NT2/D1 (cell line): ENCODE data around the gene ATG9A.

ENCODE experiments used
- YY1 ChIP-seq: IDR thresholded peaks from 2 replicates; pipeline ENCODE4 v1.6.1; 2011; ENCODE audit not compliant: insufficient read length, insufficient read depth
- ZNF274 ChIP-seq: IDR thresholded peaks from 2 replicates; pipeline ENCODE4 v1.6.1; 2011; ENCODE audit warnings: mild to moderate bottlenecking, low read depth, low read length

DNA sequence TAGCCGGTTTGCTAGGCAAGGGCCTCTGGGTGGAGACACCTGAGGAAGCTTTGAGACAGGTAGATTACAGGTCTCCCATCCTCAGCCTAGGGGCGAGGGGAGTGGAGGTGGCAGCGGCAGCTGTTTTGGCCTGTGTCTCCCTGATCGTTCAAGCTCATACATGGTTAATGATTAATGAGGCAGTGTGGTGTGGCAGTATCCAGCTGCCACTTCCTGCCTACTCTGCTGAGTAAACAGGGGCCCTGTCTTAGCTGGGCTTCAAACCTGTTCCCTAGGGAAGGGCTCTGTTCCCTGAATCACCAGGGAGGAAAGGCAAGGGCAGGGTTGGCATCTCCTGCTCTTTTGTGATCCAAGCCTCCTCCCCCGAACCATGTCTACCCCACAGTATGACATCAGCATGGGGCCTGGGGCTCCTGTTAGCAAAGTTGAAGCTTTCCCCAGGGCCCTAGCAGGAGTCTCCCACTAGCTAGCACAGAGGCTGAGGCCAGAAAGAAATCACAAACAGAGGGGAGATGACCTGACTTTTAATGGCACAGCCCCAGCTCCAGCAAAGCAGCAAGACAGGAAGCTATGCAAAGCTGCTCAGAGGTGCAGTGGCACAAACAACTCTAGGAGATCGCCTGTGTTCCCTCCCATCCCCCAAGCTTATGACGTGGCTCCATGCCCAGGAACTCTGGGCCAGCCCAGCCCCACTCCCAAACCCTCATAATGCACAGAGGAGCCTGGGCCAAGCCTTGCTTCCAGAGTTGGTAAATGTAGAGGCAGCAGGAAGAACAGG is 20.0 kb upstream of the ATG9A start:
- TF ChIP-seq YY1 (no peak), ZNF274 (no peak)
